Heart left ventricle (tissue), 13 donors: Measurements from ENCODE around the gene TIMM23B.
"Not testable (repeated sequence)": the region's sequence is repeated elsewhere in the genome, so short reads cannot be mapped to it uniquely, and the experiment has no call there.

ENCODE experiments used
- POLR2A ChIP-seq, 2 donors: fragments of 450-650 bp; IDR thresholded peaks; one replicate each; pipeline ENCODE4 v1.6.1; 2017; ENCODE audit warnings: antibody characterized with exemption in 2 of 2, mild to moderate bottlenecking in 2 of 2, moderate library complexity in 2 of 2
- TF ChIP-seq, protein P1 (sequence below), 12 donors: fragments of 200-600 bp; sonication (generic) in 4 of 12; IDR thresholded peaks; one replicate each; pipeline versions ENCODE4 v1.5.0 to v1.8.0; 2018 to 2022; ENCODE audit warnings: antibody characterized with exemption in 12 of 12, mild to moderate bottlenecking in 5 of 12
- donor health status: ischemic (EF 13 %, LVEDD 7.1; RV severe dilation, severe dysfunction).
- donor health status: DM: no; HTN: yes; CAD: no.
- donor health status: DM: no; HTN: no; CAD: no.
- donor health status: ischemic (EF 25% LVEDD 6.9; RV normal size, moderate dysfunction).
- donor health status: ischemic (EF 25% LVEDD 5.7; RV mildly dilated, moderate dysfunction).
- donor health status: ischemic (EF 35%, LVEDD 5.7; RV mildly dilated, moderate dysfunction).
- donor health status: nonischemic (EF 11% LVEDD 7.7; RV severe dilation, severe dysfunction).
- donor health status: DM: yes; HTN: yes; CAD: no.
- donor health status: PGD.
- donor health status: ischemic (EF 29% LVEDD 5.4; RV normal size, mild dysfunction).
- donor health status: nonischemic (EF 23%, LVEDD 6.1; RV moderate dilation, normal function).

DNA sequence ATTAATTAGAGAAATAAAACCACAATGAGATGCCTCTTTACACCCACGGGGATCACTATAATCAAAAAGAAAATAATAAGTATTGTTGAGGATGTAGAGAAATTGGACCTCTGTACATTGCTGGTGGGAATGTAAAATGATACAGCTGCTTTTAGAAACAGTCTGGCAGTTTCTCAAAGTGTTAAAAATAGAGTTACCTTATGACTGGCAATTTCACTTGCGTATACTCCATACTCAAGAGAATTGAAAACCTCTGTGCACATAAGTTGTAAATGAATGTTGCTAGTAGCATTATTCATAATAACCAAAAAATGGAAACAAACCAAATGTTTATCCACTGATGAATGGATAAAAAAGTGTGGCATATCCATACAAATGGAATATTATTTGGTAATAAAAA, 6.3 kb downstream of the TIMM23B start:
- TF ChIP-seq, protein P1, sequence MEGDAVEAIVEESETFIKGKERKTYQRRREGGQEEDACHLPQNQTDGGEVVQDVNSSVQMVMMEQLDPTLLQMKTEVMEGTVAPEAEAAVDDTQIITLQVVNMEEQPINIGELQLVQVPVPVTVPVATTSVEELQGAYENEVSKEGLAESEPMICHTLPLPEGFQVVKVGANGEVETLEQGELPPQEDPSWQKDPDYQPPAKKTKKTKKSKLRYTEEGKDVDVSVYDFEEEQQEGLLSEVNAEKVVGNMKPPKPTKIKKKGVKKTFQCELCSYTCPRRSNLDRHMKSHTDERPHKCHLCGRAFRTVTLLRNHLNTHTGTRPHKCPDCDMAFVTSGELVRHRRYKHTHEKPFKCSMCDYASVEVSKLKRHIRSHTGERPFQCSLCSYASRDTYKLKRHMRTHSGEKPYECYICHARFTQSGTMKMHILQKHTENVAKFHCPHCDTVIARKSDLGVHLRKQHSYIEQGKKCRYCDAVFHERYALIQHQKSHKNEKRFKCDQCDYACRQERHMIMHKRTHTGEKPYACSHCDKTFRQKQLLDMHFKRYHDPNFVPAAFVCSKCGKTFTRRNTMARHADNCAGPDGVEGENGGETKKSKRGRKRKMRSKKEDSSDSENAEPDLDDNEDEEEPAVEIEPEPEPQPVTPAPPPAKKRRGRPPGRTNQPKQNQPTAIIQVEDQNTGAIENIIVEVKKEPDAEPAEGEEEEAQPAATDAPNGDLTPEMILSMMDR (IDR thresholded peaks at IDR 0.05) = not testable (repeated sequence)
- TF ChIP-seq POLR2A (IDR thresholded peaks at IDR 0.05) = not testable (repeated sequence)
